GM18861 (cell line): ENCODE data around the gene PRAME.
A peak's percentile ranks its signal among the peaks of the same experiment; 100 is the strongest.
"Not testable (repeated sequence)": the region's sequence is repeated elsewhere in the genome, so short reads cannot be mapped to it uniquely, and the experiment has no call there.

ENCODE experiments used
- ATAC-seq: cut with Tn5 transposase; IDR thresholded peaks from one replicate; pipeline ENCODE4 v1.9.1; 2021; ENCODE audit not compliant: unreplicated experiment

Gene PRAME

GRCh38 chr22:22526125-22526912 lies 32.7 kb downstream of the PRAME start:
- no peak for ATAC-seq

GRCh38 chr22:22523494-22523893 lies 35.6 kb downstream of the PRAME start:
- no peak for ATAC-seq

- ATAC-seq = no peak
These were observed 37.4 kb downstream of the PRAME start for GRCh38 chr22:22521631-22522030.

- ATAC-seq = no peak
These were observed 38.1 kb downstream of the PRAME start for GRCh38 chr22:22520667-22521602.

- ATAC-seq = no peak
These were observed 38.9 kb downstream of the PRAME start, which contains the start of gene ZNF280A for GRCh38 chr22:22520020-22520656. Gene ZNF280A (minus strand): TSS chr22:22520270. CDS start chr22:22515630, 4,640 bp downstream.

- no peak for ATAC-seq
These were observed 39.5 kb downstream of the PRAME start for GRCh38 chr22:22519591-22519990.

GRCh38 chr22:22516992-22517391 lies 42.1 kb downstream of the PRAME start:
- no peak for ATAC-seq

- no peak for ATAC-seq
These were observed 43.2 kb downstream of the PRAME start for GRCh38 chr22:22515890-22516289.

GRCh38 chr22:22514431-22514830 lies 44.6 kb downstream of the PRAME start:
- not testable (repeated sequence) for ATAC-seq

- no peak for ATAC-seq
These were observed 45.4 kb downstream of the PRAME start for GRCh38 chr22:22513619-22514018.

GRCh38 chr22:22512951-22513350 lies 46.1 kb downstream of the PRAME start:
- ATAC-seq = no peak

- ATAC-seq = not testable (repeated sequence)
These were observed 48.2 kb downstream of the PRAME start for GRCh38 chr22:22510833-22511232.

GRCh38 chr22:22509912-22510311 lies 49.2 kb downstream of the PRAME start:
- ATAC-seq = not testable (repeated sequence)

GRCh38 chr22:22508274-22509176 lies 50.5 kb downstream of the PRAME start, which contains the start of gene ZNF280B:
Gene ZNF280B (minus strand): TSS chr22:22508742. CDS start chr22:22489398, 19,344 bp downstream.
- peak; percentile 86 for ATAC-seq

GRCh38 chr22:22507743-22508273 lies 51.3 kb downstream of the PRAME start:
- no peak for ATAC-seq

GRCh38 chr22:22506736-22507135 lies 52.3 kb downstream of the PRAME start:
- ATAC-seq = no peak

- ATAC-seq = no peak
These were observed 60.8 kb downstream of the PRAME start for GRCh38 chr22:22498267-22498666.
